ENCODE data around the gene MOG. TPM values are rescaled to one million over a fixed set of nuclear protein-coding genes. Genes with fewer than 3 reads are reported as not detected.

MOG gene
- total and polyA plus RNA-seq, 4 donors: not detected

DNA sequence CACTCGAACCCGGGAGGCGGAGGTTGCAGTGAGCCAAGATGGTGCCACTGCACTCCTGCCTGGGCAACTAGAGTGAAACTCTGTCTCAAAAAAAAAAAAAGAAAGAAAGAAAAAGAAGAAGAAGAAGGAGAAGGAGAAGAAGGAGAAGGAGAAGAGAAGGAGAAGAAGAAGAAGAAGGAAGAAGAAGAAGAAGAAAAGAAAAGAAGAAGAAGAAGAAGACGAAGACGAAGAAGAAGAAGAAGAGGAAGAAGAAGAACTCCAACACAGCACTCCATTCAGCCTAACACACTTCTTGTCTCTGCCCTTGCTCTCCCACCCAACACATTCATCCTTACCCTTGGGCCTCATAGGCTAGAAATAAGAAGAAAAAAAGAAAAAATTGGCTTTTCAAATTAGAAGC is 17.1 kb downstream of the MOG start:
- DNase-seq (no peak), ATAC-seq (ENCODE audit: insufficient read depth, low FRiP score) (no peak)
- Histone ChIP-seq H3K4me1 (ENCODE audit: control insufficient read depth in 5 of 5, insufficient read depth in 5 of 5, low read length in 5 of 5) (peaks cover 0 to 4% (median 0%) of the 10 kb centered on the region in 5 donors), H3K27ac (ENCODE audit: low read depth in 1 of 2, low read length in 1 of 2) (no peak overlapping the region), H3K4me3 (no peak overlapping the region), H3K27me3 (ENCODE audit: control insufficient read depth in 3 of 3, insufficient read depth in 3 of 3, low read length in 2 of 3) (no peaks in the 10 kb centered on the region), H3K9ac (ENCODE audit: insufficient read depth in 1 of 2, low read length in 2 of 2) (no peak overlapping the region), H3K9me3 (ENCODE audit: control insufficient read depth in 4 of 4, insufficient read depth in 3 of 4, low read length in 3 of 4) (no peaks in the 10 kb centered on the region), H3K36me3 (ENCODE audit: control insufficient read depth in 4 of 4, insufficient read depth in 4 of 4, low read length in 4 of 4) (no peaks in the 10 kb centered on the region)
- TF ChIP-seq, protein P1, sequence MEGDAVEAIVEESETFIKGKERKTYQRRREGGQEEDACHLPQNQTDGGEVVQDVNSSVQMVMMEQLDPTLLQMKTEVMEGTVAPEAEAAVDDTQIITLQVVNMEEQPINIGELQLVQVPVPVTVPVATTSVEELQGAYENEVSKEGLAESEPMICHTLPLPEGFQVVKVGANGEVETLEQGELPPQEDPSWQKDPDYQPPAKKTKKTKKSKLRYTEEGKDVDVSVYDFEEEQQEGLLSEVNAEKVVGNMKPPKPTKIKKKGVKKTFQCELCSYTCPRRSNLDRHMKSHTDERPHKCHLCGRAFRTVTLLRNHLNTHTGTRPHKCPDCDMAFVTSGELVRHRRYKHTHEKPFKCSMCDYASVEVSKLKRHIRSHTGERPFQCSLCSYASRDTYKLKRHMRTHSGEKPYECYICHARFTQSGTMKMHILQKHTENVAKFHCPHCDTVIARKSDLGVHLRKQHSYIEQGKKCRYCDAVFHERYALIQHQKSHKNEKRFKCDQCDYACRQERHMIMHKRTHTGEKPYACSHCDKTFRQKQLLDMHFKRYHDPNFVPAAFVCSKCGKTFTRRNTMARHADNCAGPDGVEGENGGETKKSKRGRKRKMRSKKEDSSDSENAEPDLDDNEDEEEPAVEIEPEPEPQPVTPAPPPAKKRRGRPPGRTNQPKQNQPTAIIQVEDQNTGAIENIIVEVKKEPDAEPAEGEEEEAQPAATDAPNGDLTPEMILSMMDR (IDR thresholded peaks at IDR 0.05; ENCODE audit: control extremely low read depth, extremely low read depth): no peak
- 79 to 87% methylated on average over 5 of the region's 5 CpGs for WGBS, 2 donors

DNA sequence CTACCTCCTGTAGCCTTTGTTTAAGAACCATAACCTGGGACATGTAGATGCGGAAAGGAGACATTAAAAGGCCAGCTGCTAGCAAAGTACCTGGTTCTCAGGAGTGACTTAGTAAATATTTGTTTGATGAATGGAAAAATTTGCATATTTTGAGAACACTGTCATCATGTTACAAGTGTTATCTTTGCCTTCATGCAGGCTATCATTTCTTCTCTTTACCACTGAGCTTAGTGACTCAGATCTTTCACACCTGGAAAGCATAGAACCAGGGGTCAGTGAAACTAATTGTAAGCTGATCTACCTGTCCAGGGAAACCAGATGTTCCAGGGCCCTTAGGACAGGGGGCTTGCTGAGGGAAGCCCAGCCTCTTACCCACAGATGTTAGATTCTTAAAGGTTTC is 18.7 kb downstream of the MOG start:
- WGBS, 2 donors: 45 to 93% methylated on average over 1 of the region's 1 CpG
- TF ChIP-seq, protein P1 (IDR thresholded peaks at IDR 0.05; ENCODE audit: control extremely low read depth, extremely low read depth): no peak
- H3K27me3 ChIP-seq (ENCODE audit: control insufficient read depth in 3 of 3, insufficient read depth in 3 of 3, low read length in 2 of 3): no peaks in the 10 kb centered on the region
- H3K4me1 ChIP-seq (ENCODE audit: control insufficient read depth in 5 of 5, insufficient read depth in 5 of 5, low read length in 5 of 5): peaks cover 0 to 5% (median 0%) of the 10 kb centered on the region in 5 donors
- H3K27ac ChIP-seq (ENCODE audit: low read depth in 1 of 2, low read length in 1 of 2): no peak overlapping the region
- no peak overlapping the region for H3K9ac ChIP-seq (ENCODE audit: insufficient read depth in 1 of 2, low read length in 2 of 2)
- no peaks in the 10 kb centered on the region for H3K36me3 ChIP-seq (ENCODE audit: control insufficient read depth in 4 of 4, insufficient read depth in 4 of 4, low read length in 4 of 4)
- DNase-seq (no peak), ATAC-seq (ENCODE audit: insufficient read depth, low FRiP score) (no peak)
- H3K9me3 ChIP-seq (ENCODE audit: control insufficient read depth in 4 of 4, insufficient read depth in 3 of 4, low read length in 3 of 4): no peaks in the 10 kb centered on the region
- no peak overlapping the region for H3K4me3 ChIP-seq

DNA sequence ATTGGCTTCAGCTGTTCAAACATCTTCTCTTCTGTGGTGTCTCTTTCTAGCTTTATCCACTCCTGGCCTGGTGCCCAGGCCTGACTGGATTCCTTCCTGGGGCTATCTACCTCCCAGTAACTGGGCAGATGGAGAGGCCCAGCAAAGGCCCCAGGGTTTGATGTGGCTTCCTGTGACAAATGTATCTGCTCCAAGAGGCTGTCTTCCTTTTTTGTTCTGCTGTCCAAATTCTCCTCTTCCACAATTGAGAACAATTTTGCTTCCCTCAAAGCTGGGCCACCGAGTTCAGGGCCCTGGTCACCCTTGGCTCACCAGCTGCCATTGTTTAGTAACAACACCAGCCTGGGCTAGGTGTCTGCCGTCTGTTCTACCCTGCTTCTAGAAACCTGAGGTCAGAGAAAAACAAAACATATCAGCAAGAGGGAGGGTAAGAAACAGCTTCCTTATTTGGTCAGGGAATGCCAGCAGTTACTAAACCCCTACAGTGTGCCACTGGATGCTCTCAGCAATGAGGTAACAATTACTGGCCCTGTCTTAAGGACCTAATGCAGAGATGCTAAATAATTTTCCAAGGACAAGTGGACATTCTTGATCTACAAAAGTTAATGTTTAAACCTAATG is 20.2 kb downstream of the MOG start:
- DNase-seq: peak in 1 of 3 donors; percentile 3
- TF ChIP-seq, protein P1 (IDR thresholded peaks at IDR 0.05; ENCODE audit: control extremely low read depth, extremely low read depth): no peak
- 16 to 20% methylated on average over 2 of the region's 2 CpGs for WGBS, 2 donors
- Histone ChIP-seq H3K4me3 (no peak overlapping the region), H3K27me3 (ENCODE audit: control insufficient read depth in 3 of 3, insufficient read depth in 3 of 3, low read length in 2 of 3) (no peaks in the 10 kb centered on the region), H3K4me1 (ENCODE audit: control insufficient read depth in 5 of 5, insufficient read depth in 5 of 5, low read length in 5 of 5) (peaks cover 0 to 5% (median 0%) of the 10 kb centered on the region in 5 donors), H3K27ac (ENCODE audit: low read depth in 1 of 2, low read length in 1 of 2) (no peak overlapping the region), H3K9ac (ENCODE audit: insufficient read depth in 1 of 2, low read length in 2 of 2) (no peak overlapping the region), H3K9me3 (ENCODE audit: control insufficient read depth in 4 of 4, insufficient read depth in 3 of 4, low read length in 3 of 4) (no peaks in the 10 kb centered on the region), H3K36me3 (ENCODE audit: control insufficient read depth in 4 of 4, insufficient read depth in 4 of 4, low read length in 4 of 4) (no peaks in the 10 kb centered on the region)
- no peak for ATAC-seq (ENCODE audit: insufficient read depth, low FRiP score)

DNA sequence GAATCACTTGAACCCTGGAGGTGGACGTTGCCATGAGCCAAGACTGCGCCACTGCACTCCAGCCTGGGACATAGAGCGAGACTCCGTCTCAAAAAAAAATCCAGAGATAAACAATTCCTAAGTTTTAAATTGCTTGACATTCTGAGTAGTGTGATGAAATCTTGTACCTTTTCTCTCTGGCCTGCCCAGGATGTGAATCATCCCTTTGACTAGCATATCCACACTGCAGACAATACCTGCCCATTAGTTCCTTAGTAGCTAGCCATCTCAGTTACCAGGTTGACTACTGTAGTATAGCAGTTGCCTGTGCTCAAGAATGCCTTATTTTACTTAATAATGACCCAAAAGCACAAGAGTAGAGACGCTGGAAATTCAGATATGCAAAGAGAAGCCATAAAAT is 21.2 kb downstream of the MOG start:
- TF ChIP-seq, protein P1 (IDR thresholded peaks at IDR 0.05; ENCODE audit: control extremely low read depth, extremely low read depth): no peak
- Histone ChIP-seq H3K9me3 (ENCODE audit: control insufficient read depth in 4 of 4, insufficient read depth in 3 of 4, low read length in 3 of 4) (no peaks in the 10 kb centered on the region), H3K36me3 (ENCODE audit: control insufficient read depth in 4 of 4, insufficient read depth in 4 of 4, low read length in 4 of 4) (no peaks in the 10 kb centered on the region), H3K27ac (ENCODE audit: low read depth in 1 of 2, low read length in 1 of 2) (no peak overlapping the region), H3K4me3 (no peak overlapping the region), H3K27me3 (ENCODE audit: control insufficient read depth in 3 of 3, insufficient read depth in 3 of 3, low read length in 2 of 3) (no peaks in the 10 kb centered on the region), H3K9ac (ENCODE audit: insufficient read depth in 1 of 2, low read length in 2 of 2) (no peak overlapping the region), H3K4me1 (ENCODE audit: control insufficient read depth in 5 of 5, insufficient read depth in 5 of 5, low read length in 5 of 5) (peaks cover 0 to 5% (median 0%) of the 10 kb centered on the region in 5 donors)
- DNase-seq (no peak), ATAC-seq (ENCODE audit: insufficient read depth, low FRiP score) (no peak)
- whole genome bisulfite sequencing, 2 donors: 83 to 93% methylated on average over 5 of the region's 5 CpGs

Measured in lung (tissue), 12 donors.